Measurements from ENCODE around the gene TNNC2. TPM values are rescaled to one million over a fixed set of nuclear protein-coding genes. Genes with fewer than 3 reads are reported as not detected.
"Not testable (repeated sequence)": the region's sequence is repeated elsewhere in the genome, so short reads cannot be mapped to it uniquely, and the experiment has no call there.

The TNNC2 gene
- total and polyA plus RNA-seq, 2 experiments from 2014 or later = 0.83 TPM; not detected in 1

GRCh38 chr20:45810191-45810970 lies 16.7 kb downstream of the TNNC2 start:
- in situ Hi-C loops (cut with MboI) = no loop called here
- Histone ChIP-seq H3K36me3 (ENCODE audit: low read depth) (peaks cover 40% of the 10 kb centered on the region), H2AFZ (no peak overlapping the region), H3K27me3 (replicated peaks; ENCODE audit: insufficient read depth) (no peaks in the 10 kb centered on the region), H3K79me2 (ENCODE audit: insufficient read depth) (peaks cover 25% of the 10 kb centered on the region), H3K27ac (no peak overlapping the region), H3K9ac (no peak overlapping the region), H3K9me2 (ENCODE audit: insufficient read depth) (no peaks in the 10 kb centered on the region), H4K20me1 (ENCODE audit: insufficient read depth) (no peaks in the 10 kb centered on the region), H3K4me1 (ENCODE audit: insufficient read depth) (0 out of 2 replicates have a peak, but pooled peaks cover 3% of the 10 kb centered on the region), H3F3A (ENCODE audit: insufficient read depth) (peaks cover 24% of the 10 kb centered on the region; the same call in 1 of the 2 replicates), H3K4me2 (ENCODE audit: unreplicated experiment) (no peak overlapping the region), H3K9me3 (ENCODE audit: low read depth) (no peaks in the 10 kb centered on the region), H3K4me3 (no peak overlapping the region)
- no peak for TF ChIP-seq EZH2phosphoT487 (IDR thresholded peaks at IDR 0.05; ENCODE audit: insufficient read depth, low read depth)
- no peak for TF ChIP-seq EZH2 (IDR thresholded peaks at IDR 0.05; ENCODE audit: insufficient read depth, poor library complexity, severe bottlenecking)
- WGBS, 2 experiments (ENCODE audit: low coverage in 1 of 2, low lambda C conversion rate in 2 of 2, missing lambda C conversion rate in 2 of 2) = 95 to 99% methylated on average over 8 of the region's 8 CpGs
- DNase-seq = no peak

GRCh38 chr20:45801851-45802250 lies 25.3 kb downstream of the TNNC2 start:
- Histone ChIP-seq H3K79me2 (ENCODE audit: insufficient read depth) (no peaks in the 10 kb centered on the region; the same call in 1 of the 2 replicates), H3K36me3 (ENCODE audit: low read depth) (peaks cover 52% of the 10 kb centered on the region), H3K9ac (no peak overlapping the region), H3K27ac (no peak overlapping the region), H3K27me3 (replicated peaks; ENCODE audit: insufficient read depth) (no peaks in the 10 kb centered on the region), H3K9me3 (ENCODE audit: low read depth) (no peaks in the 10 kb centered on the region), H3K4me3 (no peak overlapping the region), H3K9me2 (ENCODE audit: insufficient read depth) (no peaks in the 10 kb centered on the region), H4K20me1 (ENCODE audit: insufficient read depth) (no peaks in the 10 kb centered on the region), H3F3A (ENCODE audit: insufficient read depth) (peaks cover 6% of the 10 kb centered on the region; the same call in 1 of the 2 replicates), H2AFZ (no peak overlapping the region), H3K4me1 (ENCODE audit: insufficient read depth) (no peaks in the 10 kb centered on the region), H3K4me2 (ENCODE audit: unreplicated experiment) (no peak overlapping the region)
- no peak for TF ChIP-seq EZH2phosphoT487 (IDR thresholded peaks at IDR 0.05; ENCODE audit: insufficient read depth, low read depth)
- no peak for TF ChIP-seq EZH2 (IDR thresholded peaks at IDR 0.05; ENCODE audit: insufficient read depth, poor library complexity, severe bottlenecking)
- DNase-seq = no peak
- in situ Hi-C loops (cut with MboI) = no loop called here
- WGBS, 2 experiments (ENCODE audit: low coverage in 1 of 2, low lambda C conversion rate in 2 of 2, missing lambda C conversion rate in 2 of 2) = 92% methylated on average over 7 of the region's 7 CpGs

DNA sequence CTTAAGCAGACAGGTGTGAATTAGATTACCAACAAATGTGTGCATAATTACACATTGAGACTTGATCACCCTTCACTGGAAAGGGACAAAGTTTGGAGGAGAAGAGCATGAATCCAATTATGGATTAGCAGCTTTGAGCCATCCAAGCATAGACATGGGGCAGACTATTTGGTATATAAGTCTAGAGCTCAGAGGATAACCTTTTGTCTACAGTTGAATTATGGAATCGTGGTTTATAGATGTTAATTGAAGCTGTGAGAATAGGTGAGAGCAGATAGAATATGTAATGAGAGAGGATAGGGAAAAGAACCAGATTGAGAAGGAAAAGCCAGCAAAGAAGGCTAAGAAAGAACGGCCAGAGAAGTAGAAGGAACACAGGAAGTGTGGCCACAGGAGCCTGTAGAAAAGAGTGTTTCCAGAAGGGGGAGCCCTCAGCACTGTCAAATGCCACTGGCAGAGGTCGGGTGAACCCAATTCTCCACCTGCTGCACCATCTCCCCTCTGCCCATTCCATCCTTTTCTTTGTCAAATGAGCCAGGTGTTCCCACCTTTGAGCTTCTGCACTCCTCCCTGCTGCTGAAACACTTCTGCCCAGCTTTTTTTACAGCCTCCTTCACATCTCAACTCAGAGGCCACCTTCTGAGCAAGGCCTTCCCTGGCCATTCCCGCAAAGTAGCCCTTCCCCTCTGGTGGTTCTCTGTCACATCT lies 28.0 kb downstream of the TNNC2 start:
- H3K36me3 ChIP-seq (ENCODE audit: low read depth) = peaks cover 54% of the 10 kb centered on the region
- in situ Hi-C loops (cut with MboI) = loop anchor here (25.0 kb wide), 1 partner anchor 787 kb away; no protein-coding TSS in a partner anchor
- H3K27ac ChIP-seq = no peak overlapping the region

DNA sequence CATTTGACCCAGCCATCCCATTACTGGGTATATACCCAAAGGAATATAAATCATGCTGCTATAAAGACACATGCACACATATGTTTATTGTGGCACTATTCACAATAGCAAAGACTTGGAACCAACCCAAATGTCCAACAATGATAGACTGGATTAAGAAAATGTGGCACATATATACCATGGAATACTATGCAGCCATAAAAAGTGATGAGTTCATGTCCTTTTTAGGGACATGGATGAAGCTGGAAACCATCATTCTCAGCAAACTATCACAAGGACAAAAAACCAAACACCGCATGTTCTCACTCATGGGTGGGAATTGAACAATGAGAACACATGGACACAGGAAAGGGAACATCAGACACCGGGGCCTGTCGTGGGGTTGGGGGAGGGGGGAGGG lies 29.2 kb downstream of the TNNC2 start:
- H3K27ac ChIP-seq; H4K20me1 ChIP-seq (ENCODE audit: insufficient read depth); H3K9me2 ChIP-seq (ENCODE audit: insufficient read depth); DNase-seq; H3K9me3 ChIP-seq (ENCODE audit: low read depth); H3K4me1 ChIP-seq (ENCODE audit: insufficient read depth); H2AFZ ChIP-seq; H3K4me3 ChIP-seq; H3K27me3 ChIP-seq (replicated peaks; ENCODE audit: insufficient read depth); H3K4me2 ChIP-seq (ENCODE audit: unreplicated experiment); H3K9ac ChIP-seq: not testable (repeated sequence)
- Histone ChIP-seq H3K79me2 (ENCODE audit: insufficient read depth) (peaks cover 16% of the 10 kb centered on the region), H3F3A (ENCODE audit: insufficient read depth) (peaks cover 18% of the 10 kb centered on the region), H3K36me3 (ENCODE audit: low read depth) (peaks cover 49% of the 10 kb centered on the region)
- in situ Hi-C loops (cut with MboI) = loop anchor here (25.0 kb wide), 1 partner anchor 786 kb away; no protein-coding TSS in a partner anchor
- WGBS, 2 experiments (ENCODE audit: low coverage in 1 of 2, low lambda C conversion rate in 2 of 2, missing lambda C conversion rate in 2 of 2) = 83 to 100% methylated on average over 1 to 3 of the region's 3 CpGs

More for the DNA sequence above, 28.0 kb downstream of the TNNC2 start:
- Histone ChIP-seq H3F3A (ENCODE audit: insufficient read depth) (peaks cover 18% of the 10 kb centered on the region), H3K4me2 (ENCODE audit: unreplicated experiment) (no peak overlapping the region), H3K9ac (no peak overlapping the region), H3K27me3 (replicated peaks; ENCODE audit: insufficient read depth) (no peaks in the 10 kb centered on the region), H3K9me3 (ENCODE audit: low read depth) (no peaks in the 10 kb centered on the region), H2AFZ (no peak overlapping the region), H3K4me3 (no peak overlapping the region), H3K9me2 (ENCODE audit: insufficient read depth) (no peaks in the 10 kb centered on the region), H3K4me1 (ENCODE audit: insufficient read depth) (no peaks in the 10 kb centered on the region), H4K20me1 (ENCODE audit: insufficient read depth) (no peaks in the 10 kb centered on the region), H3K79me2 (ENCODE audit: insufficient read depth) (peaks cover 5% of the 10 kb centered on the region; the same call in 1 of the 2 replicates)
- TF ChIP-seq EZH2phosphoT487 (IDR thresholded peaks at IDR 0.05; ENCODE audit: insufficient read depth, low read depth) (no peak), EZH2 (IDR thresholded peaks at IDR 0.05; ENCODE audit: insufficient read depth, poor library complexity, severe bottlenecking) (no peak)
- peak; percentile 70 for DNase-seq
- WGBS, 2 experiments (ENCODE audit: low coverage in 1 of 2, low lambda C conversion rate in 2 of 2, missing lambda C conversion rate in 2 of 2) = 48 to 51% methylated on average over 4 of the region's 4 CpGs

GRCh38 chr20:45797510-45797909 lies 29.6 kb downstream of the TNNC2 start:
- H3K9ac ChIP-seq; H3K4me3 ChIP-seq; H3K4me1 ChIP-seq (ENCODE audit: insufficient read depth); H3K27me3 ChIP-seq (replicated peaks; ENCODE audit: insufficient read depth); H3K27ac ChIP-seq; DNase-seq; H3K9me3 ChIP-seq (ENCODE audit: low read depth); H2AFZ ChIP-seq; H3K4me2 ChIP-seq (ENCODE audit: unreplicated experiment); H4K20me1 ChIP-seq (ENCODE audit: insufficient read depth); H3K9me2 ChIP-seq (ENCODE audit: insufficient read depth): not testable (repeated sequence)
- Histone ChIP-seq H3K36me3 (ENCODE audit: low read depth) (peaks cover 47% of the 10 kb centered on the region), H3K79me2 (ENCODE audit: insufficient read depth) (peaks cover 21% of the 10 kb centered on the region), H3F3A (ENCODE audit: insufficient read depth) (peaks cover 18% of the 10 kb centered on the region)
- in situ Hi-C loops (cut with MboI) = loop anchor here (25.0 kb wide), 1 partner anchor 785 kb away; no protein-coding TSS in a partner anchor
- WGBS, 2 experiments (ENCODE audit: low coverage in 1 of 2, low lambda C conversion rate in 2 of 2, missing lambda C conversion rate in 2 of 2) = no CpG with 5 or more reads among the region's 1 CpG

Measured in GM23248 (cell line).